Lower leg skin (tissue), 4 donors: ENCODE measurements around the gene FIZ1. TPM values are rescaled to one million over a fixed set of nuclear protein-coding genes. Genes with fewer than 3 reads are reported as not detected.

Experiments
- DNase-seq, 2 donors: peaks; one replicate each; pipeline ENCODE4 v3.0.0-alpha.2; 2019; ENCODE audit warnings: low spot score in 2 of 2
- H3K4me3 ChIP-seq: fragments of 200-600 bp; sonication (generic); 2 replicates; pipeline ENCODE4 v1.5.1; 2017; ENCODE audit warnings: mild to moderate bottlenecking, low read depth; ENCODE audit not compliant: poor library complexity, severe bottlenecking
- CTCF ChIP-seq, 3 donors: fragments of 450-650 bp; IDR thresholded peaks; one replicate each; pipeline ENCODE4 v1.5.1; 2016; ENCODE audit warnings: antibody characterized with exemption in 3 of 3, mild to moderate bottlenecking in 3 of 3, moderate library complexity in 2 of 3
- POLR2A ChIP-seq, 2 donors: fragments of 450-650 bp; IDR thresholded peaks; one replicate each; pipeline ENCODE4 v1.6.1; 2016 to 2017; ENCODE audit warnings: antibody characterized with exemption in 2 of 2, mild to moderate bottlenecking in 1 of 2, moderate library complexity in 1 of 2
- WGBS, 2 donors: methylation state at CpG; one replicate each; pipeline ENCODE4 v1.1.5; 2018; 5-methylcytosine and 5-hydroxymethylcytosine counted together
- intact Hi-C: fragments of 100-400 bp; cut with DNase I; formaldehyde crosslinking; loops from one replicate; pipeline ENCODE4 v1.15.0; 2023; ENCODE audit warnings: low total_unique reads
- total RNA-seq, 4 donors: library from RNA; depleted of rRNA; stranded (reverse); fragments of >200 nt; gene quantifications; one replicate each; pipeline ENCODE4 v1.1.0, GENCODE V29; 2016

The FIZ1 gene
- 10 to 100 TPM in 1 of 4 donors, 1 to 10 TPM in 3; 5.9 to 14.3 (median 7.7) TPM for total RNA-seq

- TF ChIP-seq POLR2A (IDR thresholded peaks at IDR 0.05) (no peak), CTCF (IDR thresholded peaks at IDR 0.05) (no peak)
- intact Hi-C loops = no loop called here
- H3K4me3 ChIP-seq = peak within 1 kb of the TSS; percentile 67
- DNase-seq = peak; percentile 98 to 100
- WGBS, 2 donors = 0 to 1% methylated on average over 23 of the region's 23 CpGs
Observed at GRCh38 chr19:55599468-55599841, at the start of gene FIZ1. TSS of gene FIZ1 (minus strand) at chr19:55599517. CDS start at chr19:55597865, 1,652 bp downstream.

- intact Hi-C loops = no loop called here
- DNase-seq = no peak
- TF ChIP-seq POLR2A (IDR thresholded peaks at IDR 0.05) = no peak
- 26 to 40% methylated on average over 18 to 25 of the region's 25 CpGs for WGBS, 2 donors
- peak overlapping the region; percentile 64 for H3K4me3 ChIP-seq
Observed at GRCh38 chr19:55648585-55649267, 49.4 kb upstream of the FIZ1 start.

GRCh38 chr19:55647732-55648584, 48.6 kb upstream of the FIZ1 start, which contains the start of gene CCDC106:
TSS of gene CCDC106 (plus strand) at chr19:55648212. CDS start at chr19:55649047, 835 bp downstream.
- intact Hi-C loops = no loop called here
- no peak for TF ChIP-seq CTCF (IDR thresholded peaks at IDR 0.05)
- no peak for TF ChIP-seq POLR2A (IDR thresholded peaks at IDR 0.05)
- WGBS, 2 donors = 1 to 4% methylated on average over 20 to 36 of the region's 87 CpGs
- peak within 1 kb of the TSS; percentile 64 for H3K4me3 ChIP-seq
- no peak for DNase-seq

- intact Hi-C loops = no loop called here
- no peak for TF ChIP-seq POLR2A (IDR thresholded peaks at IDR 0.05)
- no peak for TF ChIP-seq CTCF (IDR thresholded peaks at IDR 0.05)
- WGBS, 2 donors = 37 to 41% methylated on average over 14 of the region's 14 CpGs
- DNase-seq = no peak
- no peak overlapping the region for H3K4me3 ChIP-seq
Observed at GRCh38 chr19:55646889-55647731, 47.8 kb upstream of the FIZ1 start.

- intact Hi-C loops = no loop called here
- WGBS, 2 donors = 71 to 72% methylated on average over 5 of the region's 5 CpGs
- TF ChIP-seq CTCF (IDR thresholded peaks at IDR 0.05) = no peak
- TF ChIP-seq POLR2A (IDR thresholded peaks at IDR 0.05) = no peak
- no peak for DNase-seq
- H3K4me3 ChIP-seq = no peak overlapping the region
Observed at GRCh38 chr19:55645512-55645881, 46.2 kb upstream of the FIZ1 start.
